IMR-90 (cell line): Measurements from ENCODE around the gene HSD17B3. TPM values are rescaled to one million over a fixed set of nuclear protein-coding genes. Genes with fewer than 3 reads are reported as not detected.

Source experiments
- ATAC-seq: fragments of 200-7000 bp; cut with Tn5 transposase; 2 replicates; pipeline ENCODE4 v1.9.1; 2020; ENCODE audit warnings: low read depth, mild to moderate bottlenecking, moderate library complexity
- BruUV-seq: library from RNA; stranded (reverse); fragments of 400-500 nt; replicated peaks from 2 replicates; lab custom pipeline; 2021; lab: Mats Ljungman, UMichigan
- CTCF ChIA-PET: fragments of 300-600 bp; formaldehyde crosslinking; extraction: SDS; loops from one replicate; lab custom pipeline; 2021; ENCODE audit warnings: antibody characterized with exemption; lab: Yijun Ruan, JAX
- POLR2A ChIA-PET: fragments of 300-600 bp; sonication (Branson Sonifier 250); formaldehyde crosslinking; loops from one replicate; lab custom pipeline; 2022; ENCODE audit warnings: antibody characterized with exemption; ENCODE audit not compliant: unreplicated experiment; lab: Charles Lee
- DNase-seq: peaks from one replicate; pipeline ENCODE4 v3.0.0; 2013
- H2AFZ ChIP-seq: replicated peaks from 2 replicates; pipeline ENCODE3; 2013; ENCODE audit warnings: low read length, mild to moderate bottlenecking; ENCODE audit not compliant: poor library complexity
- H2AK5ac ChIP-seq: 2 replicates; pipeline ENCODE4 v1.6.1; 2013; ENCODE audit warnings: low read depth, low read length, inconsistent platforms
- H2AK9ac ChIP-seq: replicated peaks from 2 replicates; pipeline ENCODE3; 2013; ENCODE audit warnings: mild to moderate bottlenecking, low read depth, low read length, moderate library complexity; ENCODE audit not compliant: poor library complexity
- H2BK120ac ChIP-seq: 2 replicates; pipeline ENCODE4 v1.6.1; 2013; ENCODE audit warnings: low read depth, low read length, inconsistent platforms
- H2BK15ac ChIP-seq: 3 replicates; pipeline ENCODE4 v1.6.1; 2013; ENCODE audit warnings: low read depth, low read length, inconsistent platforms
- H2BK20ac ChIP-seq: 2 replicates; pipeline ENCODE4 v1.6.1; 2013; ENCODE audit warnings: low read depth, mild to moderate bottlenecking, inconsistent platforms, low read length, moderate library complexity
- H2BK5ac ChIP-seq: 2 replicates; pipeline ENCODE4 v1.6.1; 2013; ENCODE audit warnings: mild to moderate bottlenecking, low read depth, low read length, inconsistent platforms; ENCODE audit not compliant: poor library complexity, severe bottlenecking
- H3K14ac ChIP-seq: replicated peaks from 2 replicates; pipeline ENCODE4 v1.6.1; 2013; ENCODE audit warnings: low read depth, low read length, inconsistent platforms
- H3K18ac ChIP-seq: 2 replicates; pipeline ENCODE4 v1.6.1; 2013; ENCODE audit warnings: low read depth, low read length, control low read depth
- H3K23ac ChIP-seq: 2 replicates; pipeline ENCODE4 v1.6.1; 2013; ENCODE audit warnings: low read depth, low read length, inconsistent platforms
- H3K27ac ChIP-seq: 2 replicates; pipeline ENCODE4 v1.5.1; 2013; ENCODE audit warnings: mild to moderate bottlenecking, control low read depth, low read length; ENCODE audit not compliant: insufficient read depth
- H3K27me3 ChIP-seq: 2 replicates; pipeline ENCODE4 v1.6.1; 2013; ENCODE audit warnings: low read length; ENCODE audit not compliant: control insufficient read depth, insufficient read depth
- H3K36me3 ChIP-seq: 2 replicates; pipeline ENCODE4 v1.6.1; 2013; ENCODE audit warnings: low read length, mixed read lengths; ENCODE audit not compliant: control insufficient read depth, insufficient read depth
- H3K4ac ChIP-seq: 2 replicates; pipeline ENCODE4 v1.6.1; 2013; ENCODE audit warnings: low read depth, low read length, inconsistent platforms
- H3K4me1 ChIP-seq: 2 replicates; pipeline ENCODE4 v1.6.1; 2013; ENCODE audit warnings: low read length, mixed read lengths; ENCODE audit not compliant: control insufficient read depth, insufficient read depth
- H3K4me2 ChIP-seq: 2 replicates; pipeline ENCODE4 v1.6.1; 2013; ENCODE audit warnings: low read depth, mild to moderate bottlenecking, control low read depth, low read length, moderate library complexity
- H3K4me3 ChIP-seq: 2 replicates; pipeline ENCODE4 v1.5.1; 2013; ENCODE audit warnings: low read depth, mild to moderate bottlenecking, control low read depth, low read length, moderate library complexity; ENCODE audit not compliant: insufficient read depth
- H3K56ac ChIP-seq: 2 replicates; pipeline ENCODE4 v1.6.1; 2013; ENCODE audit warnings: low read length, inconsistent platforms; ENCODE audit not compliant: insufficient read depth; ENCODE audit errors: extremely low read depth
- H3K79me1 ChIP-seq, 2 experiments: 2 replicates each; pipeline ENCODE4 v1.6.1; 2013; ENCODE audit warnings: low read length in 2 of 2, inconsistent platforms in 1 of 2, low read depth in 1 of 2
- H3K9ac ChIP-seq: 2 replicates; pipeline ENCODE4 v1.6.1; 2013; ENCODE audit warnings: low read depth, low read length, control low read depth
- H3K9me1 ChIP-seq: 2 replicates; pipeline ENCODE4 v1.6.1; 2013; ENCODE audit warnings: low read length, inconsistent platforms; ENCODE audit not compliant: insufficient read depth
- H3K9me3 ChIP-seq: 2 replicates; pipeline ENCODE4 v1.6.1; 2013; ENCODE audit warnings: low read length; ENCODE audit not compliant: control insufficient read depth, insufficient read depth
- H4K20me1 ChIP-seq: 2 replicates; pipeline ENCODE4 v1.6.1; 2013; ENCODE audit warnings: low read length, inconsistent platforms; ENCODE audit not compliant: insufficient read depth
- H4K5ac ChIP-seq: 2 replicates; pipeline ENCODE4 v1.6.1; 2013; ENCODE audit warnings: mild to moderate bottlenecking, low read depth, low read length, control low read depth
- H4K8ac ChIP-seq, 2 experiments: 2 replicates each; pipeline ENCODE4 v1.6.1; 2013; ENCODE audit warnings: low read depth in 2 of 2, low read length in 2 of 2, control low read depth in 1 of 2, inconsistent platforms in 1 of 2
- H4K91ac ChIP-seq: 2 replicates; pipeline ENCODE4 v1.6.1; 2013; ENCODE audit warnings: low read depth, low read length, inconsistent platforms; ENCODE audit not compliant: insufficient read depth
- BHLHE40 ChIP-seq: fragments of 150-350 bp; IDR thresholded peaks from 2 replicates; pipeline ENCODE4 v1.6.1; 2016; ENCODE audit warnings: mild to moderate bottlenecking, low read depth, low read length
- CEBPB ChIP-seq: IDR thresholded peaks from 2 replicates; pipeline ENCODE4 v1.6.1; 2012; ENCODE audit warnings: low read depth, low read length, improper control_type of control experiment
- CTCF ChIP-seq: conservative IDR thresholded peaks from 2 replicates; pipeline ENCODE4 v1.5.1; 2012; ENCODE audit warnings: mild to moderate bottlenecking, low read depth, low read length, improper control_type of control experiment
- FOS ChIP-seq: fragments of 150-350 bp; IDR thresholded peaks from 2 replicates; pipeline ENCODE4 v1.6.1; 2016; ENCODE audit warnings: low read depth, low read length
- MAFK ChIP-seq: IDR thresholded peaks from 2 replicates; pipeline ENCODE4 v1.6.1; 2012; ENCODE audit warnings: low read depth, low read length, improper control_type of control experiment
- MAZ ChIP-seq: IDR thresholded peaks from 2 replicates; pipeline ENCODE4 v1.6.1; 2012; ENCODE audit warnings: low read depth, mild to moderate bottlenecking, low read length, improper control_type of control experiment, moderate library complexity, borderline replicate concordance
- MXI1 ChIP-seq: IDR thresholded peaks from 2 replicates; pipeline ENCODE4 v1.6.1; 2012; ENCODE audit warnings: low read depth, mild to moderate bottlenecking, low read length, moderate library complexity, borderline replicate concordance
- NFE2L2 ChIP-seq: fragments of 150-350 bp; IDR thresholded peaks from 2 replicates; pipeline ENCODE4 v1.6.1; 2016; ENCODE audit warnings: low read depth, mild to moderate bottlenecking, low read length
- RCOR1 ChIP-seq: IDR thresholded peaks from 2 replicates; pipeline ENCODE4 v1.6.1; 2012; ENCODE audit warnings: mild to moderate bottlenecking, low read length, improper control_type of control experiment; ENCODE audit not compliant: insufficient replicate concordance
- RFX5 ChIP-seq: IDR thresholded peaks from 2 replicates; pipeline ENCODE4 v1.8.0; 2012; ENCODE audit warnings: low read depth, mild to moderate bottlenecking, low read length, moderate library complexity
- SMC3 ChIP-seq: fragments of 150-350 bp; IDR thresholded peaks from 2 replicates; pipeline ENCODE4 v1.6.1; 2016; ENCODE audit warnings: low read depth, mild to moderate bottlenecking, antibody characterized with exemption, low read length, moderate library complexity
- WGBS, 2 experiments: methylation state at CpG; one replicate each; pipeline versions ENCODE4 v1.1.5 to v1.1.7; 2013; ENCODE audit warnings: missing lambda C conversion rate in 2 of 2; ENCODE audit not compliant: insufficient read length in 1 of 2; ENCODE audit errors: extremely low coverage in 2 of 2; 5-methylcytosine and 5-hydroxymethylcytosine counted together
- dilution Hi-C: fragments of 300-500 bp; cut with HindIII; formaldehyde crosslinking; loops from one replicate; pipeline ENCODE4 v1.14.3; 2018; ENCODE audit warnings: low sequenced_read_pairs; ENCODE audit not compliant: unreplicated experiment
- in situ Hi-C: fragments of 300-500 bp; cut with MboI; formaldehyde crosslinking; loops from 3 replicates; pipeline ENCODE4 v1.14.3; 2019; ENCODE audit warnings: low sequenced_read_pairs, inconsistent platforms, mixed read lengths
- intact Hi-C: fragments of 100-400 bp; cut with micrococcal nuclease; formaldehyde crosslinking; loops from 2 replicates; pipeline ENCODE4 v1.10.0; 2022
- polyA plus RNA-seq, 3 experiments: library from polyadenylated mRNA; depleted of rRNA; stranded (reverse); fragments of >200 nt; gene quantifications; 2 replicates each; pipeline ENCODE4 v1.2.3, GENCODE V29; 2012; ENCODE audit warnings: low replicate concordance in 1 of 3
- total RNA-seq: library from RNA; depleted of rRNA; stranded (reverse); fragments of >200 nt; gene quantifications from 2 replicates; pipeline ENCODE4 v1.2.3, GENCODE V29; 2012

The HSD17B3 gene
- total and polyA plus RNA-seq, 2 of the 4 experiments (the other 2 are of a cell fraction): 0.18 TPM; not detected in 1

GRCh38 chr9:96245399-96245798 lies 56.6 kb downstream of the HSD17B3 start:
- Histone ChIP-seq H3K4me1 (no peaks in the 10 kb centered on the region; the same call in 1 of the 2 replicates), H3K56ac (no peak overlapping the region), H3K4me2 (no peak overlapping the region), H2AK9ac (no peak overlapping the region), H2BK15ac (no peak overlapping the region), H3K9ac (no peak overlapping the region), H3K4ac (no peak overlapping the region), H3K27ac (no peak overlapping the region), H3K4me3 (no peak overlapping the region), H4K20me1 (no peaks in the 10 kb centered on the region), H4K8ac (no peak overlapping the region), H2BK120ac (no peak overlapping the region), H3K18ac (no peak overlapping the region), H3K9me3 (no peaks in the 10 kb centered on the region), H2BK20ac (no peak overlapping the region), H3K27me3 (peaks cover 19% of the 10 kb centered on the region), H3K14ac (no peak overlapping the region), H4K5ac (no peak overlapping the region), H2AK5ac (no peak overlapping the region), H3K23ac (no peak overlapping the region), H4K91ac (no peak overlapping the region), H3K36me3 (no peaks in the 10 kb centered on the region), H2BK5ac (no peak overlapping the region), H2AFZ (no peak overlapping the region), H3K79me1 (no peaks in the 10 kb centered on the region), H3K9me1 (no peaks in the 10 kb centered on the region)
- DNase-seq: no peak
- ChIA-PET POLR2A (no interaction called here), CTCF (interaction anchor here (0.9 kb wide), 1 partner anchor 13 kb away, joined by 3 read pairs; no protein-coding TSS in a partner anchor)
- in situ Hi-C loops (no loop called here), intact Hi-C loops (no loop called here), dilution Hi-C loops (no loop called here)
- no TSS peak for BruUV-seq
- TF ChIP-seq BHLHE40: no peak
- TF ChIP-seq FOS: no peak
- TF ChIP-seq CTCF: no peak
- no peak for TF ChIP-seq NFE2L2
- TF ChIP-seq MXI1: no peak
- TF ChIP-seq RFX5: no peak
- no peak for TF ChIP-seq RCOR1
- TF ChIP-seq MAFK: no peak
- TF ChIP-seq CEBPB: no peak
- no peak for TF ChIP-seq MAZ
- no peak for TF ChIP-seq SMC3
- ATAC-seq: no peak
- no CpG with 5 or more reads among the region's 7 CpGs for WGBS, 2 experiments
